Measurements from ENCODE around the gene FNBP1.

DNA sequence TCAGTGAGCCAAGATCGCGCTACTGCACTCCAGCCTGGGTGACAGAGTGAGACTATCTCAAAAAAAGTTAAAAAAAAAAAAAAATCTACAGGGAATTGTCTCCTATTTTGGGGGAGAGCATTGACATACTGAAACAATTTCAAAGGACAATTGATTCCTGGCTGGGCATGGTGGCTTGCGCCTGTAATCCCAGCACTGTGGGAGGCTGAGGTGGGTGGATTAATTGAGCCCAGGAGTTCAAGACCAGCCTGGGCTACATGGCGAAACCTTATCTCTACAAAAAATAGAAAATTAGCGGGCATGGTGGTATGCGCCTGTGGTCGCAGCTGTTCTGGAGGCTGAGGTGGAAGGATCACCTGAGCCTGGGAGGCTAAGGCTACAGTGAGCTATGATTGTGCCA is 41.3 kb upstream of the FNBP1 start:
- TF ChIP-seq, protein P1, sequence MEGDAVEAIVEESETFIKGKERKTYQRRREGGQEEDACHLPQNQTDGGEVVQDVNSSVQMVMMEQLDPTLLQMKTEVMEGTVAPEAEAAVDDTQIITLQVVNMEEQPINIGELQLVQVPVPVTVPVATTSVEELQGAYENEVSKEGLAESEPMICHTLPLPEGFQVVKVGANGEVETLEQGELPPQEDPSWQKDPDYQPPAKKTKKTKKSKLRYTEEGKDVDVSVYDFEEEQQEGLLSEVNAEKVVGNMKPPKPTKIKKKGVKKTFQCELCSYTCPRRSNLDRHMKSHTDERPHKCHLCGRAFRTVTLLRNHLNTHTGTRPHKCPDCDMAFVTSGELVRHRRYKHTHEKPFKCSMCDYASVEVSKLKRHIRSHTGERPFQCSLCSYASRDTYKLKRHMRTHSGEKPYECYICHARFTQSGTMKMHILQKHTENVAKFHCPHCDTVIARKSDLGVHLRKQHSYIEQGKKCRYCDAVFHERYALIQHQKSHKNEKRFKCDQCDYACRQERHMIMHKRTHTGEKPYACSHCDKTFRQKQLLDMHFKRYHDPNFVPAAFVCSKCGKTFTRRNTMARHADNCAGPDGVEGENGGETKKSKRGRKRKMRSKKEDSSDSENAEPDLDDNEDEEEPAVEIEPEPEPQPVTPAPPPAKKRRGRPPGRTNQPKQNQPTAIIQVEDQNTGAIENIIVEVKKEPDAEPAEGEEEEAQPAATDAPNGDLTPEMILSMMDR (conservative IDR thresholded peaks at IDR 0.05), result no peak
- no peak for TF ChIP-seq EZH2 (IDR thresholded peaks at IDR 0.05; ENCODE audit: low read depth)

All from PC-9 (cell line).